ENCODE measurements around the gene AGAP3.

Gene AGAP3

DNA sequence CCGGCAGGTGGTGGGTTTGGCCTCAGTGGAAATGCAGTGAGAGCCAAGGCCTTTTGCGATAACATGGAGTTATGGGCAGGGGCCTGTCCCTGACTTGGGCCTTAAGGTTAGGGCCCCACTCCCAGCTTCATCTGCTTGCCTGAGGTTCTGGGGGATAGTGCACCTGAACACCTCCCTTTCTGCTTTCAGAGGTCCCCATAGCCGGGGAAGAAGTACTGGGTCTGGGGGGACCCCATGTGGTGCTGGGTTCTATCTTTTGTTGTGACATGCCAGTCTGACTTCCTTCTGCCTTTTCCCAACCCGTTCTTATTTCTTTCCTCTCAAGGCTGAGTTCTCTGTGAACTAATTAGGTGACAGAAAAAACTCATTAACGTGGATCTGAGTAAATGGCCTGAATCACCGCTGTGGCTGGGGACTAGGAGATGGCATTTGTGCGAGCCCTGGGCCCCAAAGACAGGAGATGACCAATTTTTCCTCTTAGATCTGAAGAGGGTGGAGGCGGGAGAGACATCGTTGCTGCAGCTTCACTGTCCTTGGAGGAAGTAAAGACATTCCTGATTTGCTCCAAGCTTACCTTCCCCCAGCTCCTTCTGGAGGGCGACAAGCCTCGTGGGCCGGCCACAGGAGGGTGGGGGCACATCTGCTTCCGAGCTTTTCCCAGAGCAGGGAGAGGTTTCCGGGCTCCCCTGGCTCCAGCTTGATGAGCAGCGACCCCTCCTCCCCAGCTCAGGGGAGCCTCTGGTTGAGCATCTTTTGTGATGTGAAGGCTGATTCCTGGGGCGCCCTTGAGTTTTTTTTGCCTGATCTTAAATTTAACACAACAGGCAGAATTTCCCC is 2.0 kb downstream of the AGAP3 start:
- DNase-seq: no peak

DNA sequence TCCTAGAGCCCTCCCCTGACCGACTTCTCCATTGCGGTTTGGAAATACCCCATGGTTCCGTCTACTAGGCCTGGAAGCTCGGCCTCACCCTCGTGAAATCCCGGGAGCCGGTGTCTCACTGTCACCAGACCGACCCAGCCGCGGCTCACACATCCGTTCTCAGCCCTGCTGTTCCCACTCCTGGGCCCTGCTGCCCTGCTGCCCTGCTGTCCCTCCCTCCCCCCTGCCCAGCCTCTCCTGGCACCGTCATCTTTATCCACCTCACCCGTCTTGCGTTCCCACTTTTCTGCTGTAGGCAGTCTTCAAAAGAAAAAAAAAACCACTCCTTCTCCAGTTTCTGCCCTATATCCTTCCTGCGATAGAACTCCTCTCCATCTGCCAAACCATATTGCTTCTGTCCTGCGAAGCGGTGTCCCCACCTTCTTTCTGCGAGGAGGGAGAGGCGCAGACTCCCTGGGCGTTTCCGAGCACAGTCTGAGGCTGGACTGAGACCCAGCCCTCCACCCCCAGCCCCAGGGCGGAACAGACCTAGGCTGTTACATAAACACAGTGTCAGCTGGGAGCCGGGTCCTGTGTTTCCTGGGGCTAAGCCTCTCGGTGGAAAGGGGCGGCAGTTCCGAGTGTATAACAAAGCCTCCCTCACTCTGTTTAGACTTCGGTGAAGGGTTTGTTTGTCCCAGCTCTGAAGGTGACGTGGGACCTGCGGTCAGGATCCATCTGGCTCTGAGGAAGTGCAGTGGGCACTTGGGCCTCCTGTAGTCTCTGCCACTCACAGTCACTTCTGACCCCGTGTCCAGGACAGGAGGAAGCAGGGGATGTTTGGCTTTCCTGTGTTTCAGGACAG is 2.8 kb downstream of the AGAP3 start:
- DNase-seq: no peak

DNA sequence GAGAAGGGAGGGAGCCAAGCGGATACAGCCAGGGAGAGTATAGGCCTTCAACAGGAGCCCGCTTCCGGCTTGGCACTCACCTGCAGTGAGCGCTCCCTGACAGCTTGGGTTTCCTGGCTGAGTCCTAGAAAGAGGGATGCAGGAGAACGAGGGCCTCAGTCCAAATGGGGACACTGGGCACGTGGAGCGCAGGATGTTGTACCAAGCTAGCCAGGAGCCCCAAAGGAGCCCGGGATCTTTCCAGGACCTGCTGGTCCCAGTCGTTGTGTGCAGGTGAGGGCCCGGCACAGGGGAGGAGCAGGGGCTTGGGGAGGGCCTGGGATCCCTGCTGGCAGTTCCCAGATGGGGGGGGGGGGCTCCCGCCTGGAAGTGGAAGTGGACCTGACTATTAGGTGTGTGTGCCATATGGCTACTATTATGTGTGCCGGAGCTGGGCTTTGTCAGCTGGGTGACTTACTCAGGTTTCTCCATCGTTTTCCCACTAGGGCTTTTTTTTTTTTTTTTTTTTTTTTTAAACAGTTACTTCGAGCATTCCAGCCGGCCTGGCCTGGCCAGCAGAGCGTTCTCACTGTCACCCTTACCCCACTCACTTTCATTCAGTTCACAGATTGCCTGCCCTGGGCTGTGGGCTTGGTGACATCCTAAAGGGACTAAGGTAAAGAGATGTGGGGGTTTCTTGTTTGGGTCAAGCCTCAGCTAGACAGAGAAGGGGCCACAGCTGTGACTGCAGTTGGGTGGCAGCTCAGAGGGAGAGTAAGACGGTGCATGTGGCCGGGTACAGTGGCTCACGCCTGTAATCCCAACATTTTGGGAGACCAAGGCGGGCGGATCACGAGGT is 3.8 kb downstream of the AGAP3 start:
- DNase-seq: no peak

DNA sequence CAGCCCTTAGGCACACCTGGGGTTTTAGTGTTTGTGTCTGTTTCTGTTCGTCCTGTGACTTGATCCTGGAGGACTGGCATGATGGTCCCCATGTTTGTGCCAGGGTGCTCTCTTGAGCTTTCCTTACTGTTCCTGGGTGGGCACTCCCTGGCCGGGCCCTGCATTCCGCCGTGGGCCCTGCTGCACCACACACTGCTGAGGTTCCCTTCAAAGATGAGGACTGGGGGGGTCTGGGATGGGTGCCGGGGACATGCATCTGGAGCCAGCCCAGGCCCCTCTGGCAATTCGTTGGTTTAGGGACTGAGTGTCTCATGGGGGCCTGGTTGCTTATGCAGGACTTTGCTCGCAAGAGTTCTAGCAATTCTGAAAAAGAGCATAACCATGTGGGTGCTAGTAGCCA is 4.7 kb downstream of the AGAP3 start:
- DNase-seq: no peak

DNA sequence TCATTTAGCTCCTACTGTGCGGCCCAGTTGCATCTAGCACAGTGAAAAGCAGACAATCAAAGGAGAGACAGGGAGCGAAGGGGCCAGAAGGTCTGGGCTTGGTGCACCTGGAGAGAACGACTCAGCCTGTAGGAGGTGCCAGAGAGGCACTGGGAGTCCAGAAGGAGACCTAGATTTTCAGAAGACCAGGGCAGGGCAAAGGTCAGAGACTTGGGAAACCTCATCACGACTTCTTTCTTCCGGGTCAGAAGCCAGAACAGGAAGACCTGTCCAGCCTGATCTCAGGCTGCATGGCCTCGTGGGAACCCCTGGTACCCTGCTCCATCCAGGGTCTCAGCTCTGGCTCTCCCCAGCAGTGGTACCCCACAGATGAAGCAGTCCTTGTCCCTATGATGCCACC is 5.2 kb downstream of the AGAP3 start:
- DNase-seq: peak; percentile 40

DNA sequence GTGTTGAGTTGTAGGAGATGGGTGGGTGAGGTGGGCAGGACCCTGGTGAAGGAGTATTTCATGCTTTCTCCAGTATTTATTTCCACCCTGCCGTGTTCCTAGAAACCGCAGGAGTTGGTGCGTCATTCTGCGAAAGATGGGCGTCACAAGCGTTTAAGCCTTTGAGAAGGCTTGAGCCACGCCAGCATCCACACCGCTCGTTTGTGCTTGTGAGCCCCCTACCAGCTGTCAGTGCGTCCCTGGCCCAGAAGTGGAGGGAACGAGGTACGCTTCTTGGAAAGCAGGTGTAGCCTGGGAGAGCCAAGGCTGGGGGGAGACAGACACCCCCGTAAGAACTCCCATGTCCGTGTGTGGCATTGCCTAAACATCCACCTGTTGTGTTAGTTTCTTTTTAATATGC is 5.7 kb downstream of the AGAP3 start:
- no peak for DNase-seq

DNA sequence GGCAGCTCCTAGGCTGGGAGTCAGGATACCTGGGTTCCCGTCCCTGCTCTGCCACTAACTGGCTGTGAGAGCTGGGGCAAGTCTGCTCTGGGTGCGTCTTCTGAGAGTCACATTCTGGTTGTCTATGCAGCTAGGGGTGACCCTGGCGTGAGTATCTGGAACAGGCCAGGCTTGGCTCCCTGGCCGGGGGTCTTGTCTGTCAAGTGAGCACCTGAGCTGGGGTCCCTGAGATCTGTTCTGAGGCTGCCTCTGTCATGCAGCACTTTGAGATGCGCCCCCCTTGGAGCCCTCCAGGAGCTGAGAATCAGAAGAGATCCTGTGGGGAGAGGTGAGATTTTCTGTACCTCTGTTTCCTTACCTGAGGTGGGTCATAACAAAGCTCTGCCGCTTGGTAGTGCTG is 7.5 kb downstream of the AGAP3 start:
- DNase-seq: no peak

DNA sequence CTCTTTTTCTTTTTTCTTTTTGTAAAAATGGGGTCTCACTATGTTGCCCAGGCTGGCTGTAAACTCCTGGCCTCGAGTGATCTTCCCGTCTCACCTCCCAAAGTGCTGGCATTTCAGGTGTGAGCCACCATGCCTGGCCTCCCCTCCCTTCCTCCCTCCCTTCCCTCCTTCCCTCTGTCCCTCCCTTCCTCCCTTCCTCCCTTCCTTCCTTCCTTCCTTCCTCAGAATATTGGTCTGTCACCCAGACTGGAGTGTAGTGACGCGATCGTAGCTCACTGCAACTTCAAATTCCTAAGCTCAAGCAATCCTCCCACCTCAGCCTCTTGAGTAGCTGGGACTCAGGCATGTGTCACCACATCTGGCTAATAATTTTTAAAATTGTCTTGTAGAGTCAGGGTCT is 8.4 kb downstream of the AGAP3 start:
- DNase-seq: no peak

DNA sequence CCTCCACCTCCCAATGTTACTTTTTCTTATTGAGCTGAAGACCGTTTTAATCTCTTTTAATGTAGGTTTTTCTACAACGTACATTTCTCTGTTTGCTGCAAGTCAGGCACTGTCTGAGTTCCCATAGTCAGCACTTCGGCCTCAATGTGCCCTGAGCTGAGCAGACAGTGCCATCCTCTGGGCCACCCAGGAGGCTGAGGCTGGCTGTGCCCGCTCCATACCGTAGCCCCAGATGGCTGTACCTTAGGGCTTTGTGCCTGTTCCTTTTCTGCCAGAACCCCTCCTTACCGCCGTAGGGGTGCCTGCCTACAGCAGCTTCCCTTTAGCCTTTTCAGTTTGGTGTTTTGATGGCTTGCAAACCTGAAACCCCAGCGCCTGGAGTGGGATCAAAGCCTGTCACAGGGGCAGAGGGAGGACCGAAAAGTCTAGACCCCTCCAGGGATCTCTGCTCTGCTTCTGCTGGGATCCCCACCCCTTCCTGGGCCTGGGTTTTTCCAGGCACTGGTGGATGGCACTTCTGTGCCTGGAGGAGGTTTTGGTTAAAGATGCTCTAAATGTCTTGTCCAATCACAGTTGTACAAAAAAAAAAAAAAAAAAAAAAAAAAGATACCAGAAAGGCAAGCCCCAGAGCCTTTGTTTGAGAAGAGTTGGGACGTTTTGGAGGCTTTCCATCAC is 9.0 kb downstream of the AGAP3 start:
- DNase-seq: no peak

DNA sequence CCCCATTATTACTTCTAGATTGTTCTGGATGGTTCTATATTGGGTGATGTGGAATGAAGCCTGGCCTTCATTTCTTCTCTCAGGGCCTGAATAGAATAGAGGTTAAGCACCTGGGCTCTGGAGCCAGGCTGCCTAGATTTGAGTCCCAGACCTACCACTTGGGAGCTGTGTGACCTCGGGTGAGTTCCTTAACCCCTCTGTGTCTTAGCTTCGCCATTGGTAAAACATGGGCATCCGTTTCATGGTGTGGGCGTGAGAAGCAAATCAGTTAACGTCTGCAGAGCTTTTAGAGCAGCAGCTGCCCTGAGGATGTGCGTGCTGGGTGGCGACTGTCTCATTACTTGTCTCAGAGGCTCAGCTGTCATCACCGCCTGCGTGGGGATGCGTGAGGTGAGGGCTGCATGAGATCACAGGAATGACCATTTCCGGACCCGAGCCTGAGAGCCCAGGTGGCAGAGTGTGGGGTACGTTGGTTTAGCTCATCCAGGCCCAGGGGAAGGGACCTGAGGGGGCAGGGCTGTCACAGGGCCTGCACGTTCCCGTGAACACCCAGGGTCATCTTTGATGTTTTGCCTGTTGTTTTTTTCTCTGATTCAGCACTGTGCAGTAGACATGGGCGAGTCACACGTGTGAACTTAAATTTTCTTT is 9.7 kb downstream of the AGAP3 start:
- no peak for DNase-seq

DNA sequence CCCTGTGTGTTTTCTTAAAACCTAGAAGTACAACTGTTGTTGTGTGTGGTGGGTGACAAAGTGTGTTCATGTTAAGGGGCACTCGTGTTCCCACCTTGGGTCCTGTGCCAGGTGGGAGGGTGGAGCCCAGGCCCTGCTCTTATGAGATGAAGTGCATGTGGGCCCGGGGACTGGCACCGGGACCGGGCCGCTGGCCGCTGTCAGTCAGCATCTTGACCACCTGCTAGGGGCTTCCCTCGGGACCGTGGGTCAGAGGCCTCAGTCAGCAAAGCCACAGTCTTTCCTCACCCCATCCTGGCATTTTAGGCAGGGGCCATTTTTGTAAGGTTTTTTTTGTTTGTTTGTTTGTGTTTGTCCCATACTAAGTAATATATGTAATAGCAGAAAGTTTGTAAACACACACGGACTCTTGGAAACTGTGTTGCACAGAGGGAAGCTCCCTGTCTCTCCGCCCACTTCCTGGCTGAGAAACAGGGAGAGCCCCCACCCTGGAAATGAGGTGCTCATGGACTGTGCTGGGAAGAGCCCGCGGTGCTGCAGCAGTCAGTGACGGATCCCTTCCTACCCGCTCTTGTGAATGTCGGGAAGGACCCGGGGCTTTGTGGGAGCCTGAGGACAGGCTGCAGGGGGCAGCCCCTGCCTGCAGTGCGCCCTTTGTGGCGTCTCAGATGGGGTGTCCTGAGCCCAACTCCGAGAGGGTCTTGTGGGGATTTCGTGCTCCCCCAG is 13.4 kb downstream of the AGAP3 start:
- DNase-seq: no peak

DNA sequence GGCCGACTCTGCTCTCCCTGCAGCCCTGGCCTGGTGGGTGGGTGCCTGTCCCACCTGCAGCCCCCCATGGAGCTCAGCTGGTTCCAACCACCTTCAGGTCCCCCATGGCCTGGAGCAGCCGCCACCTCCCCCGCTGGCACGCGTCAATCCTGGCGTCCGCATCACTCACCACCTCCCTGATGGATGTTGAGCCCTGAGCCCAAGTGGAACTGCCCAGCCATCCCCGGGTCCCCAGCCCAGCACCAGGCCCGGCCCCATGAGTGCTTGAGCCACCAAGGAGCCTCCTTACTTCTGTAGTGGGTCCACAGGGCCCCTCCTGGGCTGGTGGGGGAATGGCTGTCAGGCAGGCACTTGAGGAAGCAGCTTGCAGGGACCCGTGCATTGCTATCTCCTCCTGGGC is 14.6 kb downstream of the AGAP3 start:
- DNase-seq: no peak

DNA sequence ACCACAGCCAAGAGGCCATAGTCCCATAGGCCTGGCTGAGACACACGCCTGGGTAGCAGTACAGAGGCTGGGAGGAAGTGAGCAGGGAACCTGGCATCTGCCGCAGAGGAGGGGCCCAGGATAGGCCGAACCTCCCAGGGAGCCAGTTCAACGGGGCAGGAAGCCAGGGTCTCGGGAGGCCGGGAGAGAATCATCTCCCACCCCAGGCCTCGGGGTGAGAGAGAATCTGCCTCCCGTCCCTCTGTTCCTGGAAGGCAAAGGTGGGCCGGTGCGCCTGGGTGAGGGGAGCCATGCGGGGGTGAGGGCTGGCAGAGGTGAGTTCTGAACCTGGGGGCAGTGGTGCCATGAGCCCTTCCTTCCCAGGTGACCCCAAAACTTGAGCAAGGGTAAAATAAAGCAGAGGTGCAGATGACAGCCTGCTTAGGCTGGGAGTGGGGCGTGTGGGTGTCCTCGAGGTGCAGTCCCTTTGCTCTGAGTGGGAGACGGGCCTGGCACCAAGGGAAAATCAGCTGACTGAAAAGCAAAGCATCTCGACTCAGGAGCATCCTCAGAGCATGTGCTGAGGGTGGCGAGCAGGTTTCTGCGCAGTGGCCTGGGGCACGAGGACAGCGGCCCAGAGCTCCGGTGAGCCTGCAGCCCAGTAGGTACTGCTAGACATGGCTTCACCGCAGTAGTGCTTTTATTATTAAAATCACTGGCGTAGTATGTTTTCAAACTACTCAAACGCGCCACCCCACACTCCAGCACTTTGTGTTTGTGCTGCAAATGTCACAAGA is 15.5 kb downstream of the AGAP3 start:
- no peak for DNase-seq

DNA sequence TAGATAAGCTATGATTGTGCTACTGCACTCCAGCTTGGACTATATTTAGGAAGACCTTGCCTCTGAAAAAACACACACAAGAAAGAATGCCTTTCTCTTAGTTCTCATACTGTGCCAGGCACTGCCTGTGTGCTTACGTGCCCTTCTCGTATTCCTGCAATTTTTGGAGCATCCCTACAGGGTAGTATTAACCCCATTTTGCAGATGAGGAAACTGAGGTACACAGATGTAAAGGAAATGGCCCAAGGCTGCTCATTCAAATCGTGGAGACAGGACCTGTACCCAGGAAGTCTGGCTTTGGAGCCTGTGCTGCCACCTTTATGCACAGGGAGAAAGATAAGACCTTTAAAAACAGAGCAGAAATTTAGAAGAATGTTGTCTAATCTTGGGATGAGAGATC is 16.7 kb downstream of the AGAP3 start:
- DNase-seq: no peak

DNA sequence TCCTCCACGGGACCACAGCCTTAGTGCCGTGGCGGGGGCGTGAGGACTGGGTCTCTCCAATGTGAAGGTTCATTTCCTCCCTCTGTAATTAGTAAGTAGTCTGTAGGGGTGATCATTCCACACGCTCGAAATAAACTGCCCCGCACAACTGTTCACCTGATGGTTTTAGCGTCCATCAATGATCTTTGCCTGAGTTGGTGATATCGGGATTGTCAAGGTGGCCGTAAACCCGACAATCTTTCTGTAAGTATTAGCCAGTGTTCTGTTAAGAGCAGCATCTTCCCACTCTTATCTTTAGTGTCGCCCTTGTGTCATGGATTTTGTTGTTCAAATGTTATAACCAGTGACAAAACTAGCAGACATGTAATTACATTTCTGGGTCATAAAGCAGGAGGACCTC is 17.7 kb downstream of the AGAP3 start:
- no peak for DNase-seq

DNA sequence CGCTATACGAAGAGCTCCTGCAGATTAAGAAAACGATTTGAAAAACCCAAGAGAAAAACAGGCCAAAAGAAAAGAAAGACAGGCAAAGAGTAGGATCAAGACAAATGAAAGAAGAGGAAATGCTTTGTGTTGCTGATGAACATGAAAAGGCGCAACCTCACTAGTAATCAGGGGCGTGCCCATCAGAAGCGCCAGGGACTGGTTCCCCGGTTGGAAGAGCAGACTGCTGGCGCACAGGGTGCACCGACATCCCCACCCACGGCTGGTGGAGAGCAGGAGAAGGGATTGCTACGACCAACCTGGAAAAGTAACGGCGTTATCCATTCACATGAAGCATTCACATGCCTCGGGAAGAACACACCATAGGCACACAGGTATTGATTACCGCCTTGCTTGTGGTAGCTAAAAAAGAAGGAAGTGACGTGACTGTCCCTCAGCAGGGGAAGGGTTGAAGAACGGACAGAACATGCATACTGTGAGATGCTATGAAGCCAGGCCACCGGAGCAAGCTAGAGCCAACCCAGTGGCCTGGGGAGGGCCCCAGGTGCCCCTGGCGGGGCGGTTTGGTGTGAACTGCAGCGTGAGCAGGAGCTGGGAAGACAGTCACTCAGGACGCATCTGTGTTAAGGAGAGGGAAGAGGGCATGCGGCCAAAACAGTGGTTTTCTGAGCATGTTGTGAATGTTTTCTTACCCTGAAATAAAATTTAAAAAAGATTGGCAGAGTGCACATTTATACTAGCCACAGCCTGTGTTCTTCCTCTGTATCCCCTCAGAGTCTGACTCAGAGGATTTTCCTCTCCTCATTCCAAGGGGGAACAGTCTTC is 18.3 kb downstream of the AGAP3 start:
- DNase-seq: no peak

DNA sequence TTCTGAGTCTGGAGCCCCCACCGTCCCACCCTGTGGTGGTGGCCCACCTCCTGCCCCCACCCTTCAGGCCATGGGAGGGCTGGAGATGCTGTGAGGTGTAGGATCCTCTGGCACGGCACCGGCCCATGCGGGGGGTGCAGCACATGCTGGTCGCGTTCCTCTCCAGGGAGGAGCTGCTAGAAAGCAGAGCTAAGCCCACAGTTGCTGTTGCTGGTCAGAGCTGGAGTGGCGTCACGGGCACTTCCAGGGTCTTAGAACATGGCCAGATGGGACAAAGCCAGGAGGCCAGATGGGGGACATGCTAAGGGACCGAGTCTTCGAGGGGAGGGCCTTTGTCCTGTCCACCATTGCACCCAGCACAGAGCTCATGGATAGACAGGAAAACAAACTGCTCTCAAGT is 21.6 kb downstream of the AGAP3 start:
- no peak for DNase-seq

DNA sequence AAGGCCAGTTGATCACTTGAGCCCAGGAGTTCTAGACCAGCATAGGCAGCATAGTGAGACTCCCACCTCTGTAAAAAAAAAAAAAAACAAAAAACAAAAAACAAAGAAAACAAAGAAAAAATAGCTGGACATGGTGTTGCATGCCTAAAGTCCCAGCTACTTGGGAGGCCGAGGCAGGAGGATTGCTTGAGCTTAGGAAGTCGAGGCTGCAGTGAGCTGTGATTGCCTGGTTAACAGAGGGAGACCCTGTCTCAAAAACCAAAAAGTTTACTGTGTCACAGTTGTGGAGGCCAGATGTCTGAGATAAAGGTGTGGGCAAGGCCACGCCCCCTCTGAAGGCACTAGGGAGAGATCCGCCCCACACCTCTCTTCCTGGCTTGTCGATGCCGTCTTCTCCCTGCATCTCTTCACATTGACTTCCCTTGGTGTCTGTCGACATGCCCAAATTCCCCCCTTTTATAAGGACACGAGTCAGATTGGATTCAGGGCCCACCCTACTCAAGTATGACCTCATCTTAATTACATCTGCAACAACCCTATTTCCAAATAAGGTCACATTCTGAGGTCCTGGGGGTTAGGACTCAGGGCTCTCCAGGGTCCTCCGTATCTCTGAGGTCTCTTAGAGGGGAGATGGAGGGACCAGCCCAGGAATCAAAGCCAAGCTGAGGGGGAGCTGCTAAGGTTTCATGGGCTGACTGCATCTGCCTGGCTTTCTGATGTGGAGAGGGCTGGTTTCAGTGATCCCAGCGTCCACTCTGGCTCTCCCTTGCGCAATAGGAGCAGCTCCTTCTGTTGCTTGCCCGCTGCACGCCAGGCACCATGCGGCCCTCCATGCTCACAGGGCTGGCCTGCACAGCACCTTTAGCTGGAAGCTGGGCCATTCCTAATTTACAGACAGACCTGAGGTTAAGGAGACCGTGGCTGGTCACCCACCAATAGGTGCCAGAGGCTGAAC is 23.1 kb downstream of the AGAP3 start:
- DNase-seq: no peak

Data from activated CD4-positive, alpha-beta T cell treated with anti-CD3 and anti-CD28 coated beads, Interleukin-2, amount 50 U/mL, for 16 hours (primary cell).